ENCODE results near the gene HMGN3. TPM values are rescaled to one million over a fixed set of nuclear protein-coding genes. Genes with fewer than 3 reads are reported as not detected.

HMGN3 gene
- total RNA-seq, 1 donor from 2014 or later = 72.7 TPM

- no peak for DNase-seq (ENCODE audit: low read depth, low spot score)
Observed at GRCh38 chr6:79232696-79233462, 1.6 kb downstream of the HMGN3 start.

- no peak for DNase-seq (ENCODE audit: low read depth, low spot score)
Observed at GRCh38 chr6:79231666-79232065, 2.8 kb downstream of the HMGN3 start.

DNA sequence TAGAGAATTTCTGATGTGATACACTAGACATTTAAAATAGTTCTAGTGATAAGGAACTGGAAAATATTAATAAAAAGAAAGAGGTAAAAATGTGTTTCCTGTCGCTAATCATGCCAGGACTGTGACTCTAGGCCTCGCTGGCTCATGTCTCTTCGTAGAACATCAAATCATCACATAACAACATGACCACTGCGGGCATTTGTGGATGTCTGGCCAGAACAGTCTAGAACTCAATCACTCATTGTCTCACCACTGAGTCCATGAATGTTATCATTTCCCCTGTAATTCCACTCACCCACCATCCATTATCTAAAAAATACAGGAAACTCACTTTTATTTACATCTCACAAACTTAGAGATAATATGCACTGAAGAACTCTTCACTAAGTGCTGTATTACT, 3.4 kb downstream of the HMGN3 start:
- peak; percentile 30 for DNase-seq (ENCODE audit: low read depth, low spot score)

GRCh38 chr6:79230149-79230548, 4.3 kb downstream of the HMGN3 start:
- no peak for DNase-seq (ENCODE audit: low read depth, low spot score)

GRCh38 chr6:79227445-79227844, 7.0 kb downstream of the HMGN3 start:
- DNase-seq (ENCODE audit: low read depth, low spot score) = no peak

GRCh38 chr6:79226660-79227059, 7.8 kb downstream of the HMGN3 start:
- DNase-seq (ENCODE audit: low read depth, low spot score) = no peak

DNA sequence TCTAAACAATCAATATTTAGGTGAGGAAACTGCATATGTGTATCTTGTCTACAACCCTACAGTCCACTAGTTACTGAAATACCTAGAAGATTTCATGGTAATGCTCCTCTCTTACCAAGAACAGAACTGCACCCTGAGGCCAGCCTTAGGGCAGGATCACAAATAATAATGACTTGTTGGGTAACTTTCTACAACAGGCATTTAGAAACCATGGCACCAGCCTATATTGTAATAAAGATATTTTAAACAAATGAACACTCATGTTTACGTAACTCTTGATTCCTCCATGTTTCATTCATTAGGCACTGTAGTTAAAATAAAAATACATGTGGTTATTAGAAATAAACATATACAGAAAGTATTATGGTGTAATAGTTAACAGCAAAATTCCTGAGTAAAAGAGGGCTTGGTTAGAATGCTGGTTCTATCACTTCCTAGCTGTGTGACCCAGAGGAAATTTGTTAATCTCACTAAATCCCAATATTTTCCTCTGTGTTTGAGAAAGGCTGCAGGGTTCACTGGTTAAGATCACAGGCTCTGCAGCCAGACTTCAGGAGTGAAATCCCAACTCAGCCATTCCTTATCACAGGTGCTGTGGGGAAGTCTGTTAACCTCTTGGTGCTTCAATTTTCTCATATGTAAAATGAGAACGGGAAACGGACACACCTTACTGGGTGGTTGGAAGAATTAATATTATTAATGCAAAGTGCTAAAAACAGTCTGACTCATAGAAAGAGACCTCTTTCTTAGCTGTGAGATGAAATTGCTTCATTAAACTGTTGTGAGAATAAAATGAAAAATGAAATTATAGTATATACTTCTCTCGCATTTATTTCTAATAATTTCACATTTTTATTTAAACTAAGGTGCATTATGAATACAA, 8.5 kb downstream of the HMGN3 start:
- no peak for DNase-seq (ENCODE audit: low read depth, low spot score)

GRCh38 chr6:79223611-79224404, 10.7 kb downstream of the HMGN3 start:
- no peak for DNase-seq (ENCODE audit: low read depth, low spot score)

GRCh38 chr6:79215213-79215824, 19.2 kb downstream of the HMGN3 start:
- DNase-seq (ENCODE audit: low read depth, low spot score) = no peak

- no peak for DNase-seq (ENCODE audit: low read depth, low spot score)
Observed at GRCh38 chr6:79212859-79213258, 21.6 kb downstream of the HMGN3 start.

DNA sequence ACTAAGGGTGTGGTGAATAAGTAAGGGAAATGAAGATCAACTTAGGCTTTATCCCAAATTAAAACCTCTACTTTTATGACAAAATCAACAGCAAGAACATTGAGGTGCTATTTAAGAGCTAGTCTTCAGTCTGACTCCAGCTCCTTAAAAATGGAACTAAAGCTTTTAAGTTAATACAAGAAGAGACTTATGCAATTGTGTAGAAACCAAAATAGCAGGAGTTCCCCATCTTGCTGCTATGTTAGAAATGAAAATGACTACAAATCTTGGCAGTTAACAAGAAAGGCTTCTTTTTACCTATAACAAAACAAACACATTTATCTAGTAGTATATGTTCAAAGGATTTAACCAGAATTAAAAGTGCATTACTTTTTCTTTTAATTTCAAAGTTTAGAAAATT, 25.7 kb downstream of the HMGN3 start:
- DNase-seq (ENCODE audit: low read depth, low spot score) = no peak

GRCh38 chr6:79203753-79204253, 30.7 kb downstream of the HMGN3 start:
- no peak for DNase-seq (ENCODE audit: low read depth, low spot score)

DNA sequence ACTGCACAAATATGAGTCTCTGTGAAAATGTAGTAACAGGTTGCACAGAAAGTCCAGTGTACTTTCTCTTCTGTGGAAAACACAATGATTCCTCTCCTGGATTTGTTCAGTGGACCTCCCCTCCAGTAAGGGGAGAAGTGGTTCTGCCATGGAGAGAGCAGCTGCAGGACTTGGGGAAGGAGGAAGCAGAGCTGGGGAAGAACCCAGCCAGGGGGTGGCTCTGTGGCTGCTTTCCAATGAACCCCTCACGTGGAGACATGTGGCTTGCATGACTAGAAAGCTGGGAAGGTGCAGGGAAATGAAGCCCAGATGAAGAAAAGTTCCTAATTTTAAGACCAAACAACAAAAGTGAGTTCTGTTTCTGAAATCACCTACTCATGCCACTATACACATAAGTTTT, 31.9 kb downstream of the HMGN3 start:
- DNase-seq (ENCODE audit: low read depth, low spot score) = no peak

DNA sequence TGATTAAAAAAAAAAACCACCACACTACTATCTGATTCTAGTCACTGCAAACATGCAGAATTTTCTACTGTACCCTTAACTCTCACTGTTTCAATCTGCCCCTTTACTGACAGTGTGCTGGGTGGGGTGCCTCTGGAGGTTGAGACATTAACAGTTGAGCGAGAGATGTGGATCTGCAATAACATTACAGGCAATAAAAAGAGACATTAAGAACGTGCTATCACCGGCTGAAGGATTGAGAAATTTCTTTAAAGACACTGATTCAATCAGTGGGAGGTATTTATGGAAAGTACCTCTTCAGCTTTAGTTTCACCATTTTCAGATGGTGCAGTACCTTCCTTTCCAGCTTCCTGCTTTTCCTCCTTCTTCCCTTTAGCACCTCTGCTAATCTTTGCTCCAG, 32.5 kb downstream of the HMGN3 start:
- no peak for DNase-seq (ENCODE audit: low read depth, low spot score)

GRCh38 chr6:79201143-79201542, 33.3 kb downstream of the HMGN3 start:
- no peak for DNase-seq (ENCODE audit: low read depth, low spot score)

- DNase-seq (ENCODE audit: low read depth, low spot score) = no peak
Observed at GRCh38 chr6:79196912-79197311, 37.6 kb downstream of the HMGN3 start.

DNA sequence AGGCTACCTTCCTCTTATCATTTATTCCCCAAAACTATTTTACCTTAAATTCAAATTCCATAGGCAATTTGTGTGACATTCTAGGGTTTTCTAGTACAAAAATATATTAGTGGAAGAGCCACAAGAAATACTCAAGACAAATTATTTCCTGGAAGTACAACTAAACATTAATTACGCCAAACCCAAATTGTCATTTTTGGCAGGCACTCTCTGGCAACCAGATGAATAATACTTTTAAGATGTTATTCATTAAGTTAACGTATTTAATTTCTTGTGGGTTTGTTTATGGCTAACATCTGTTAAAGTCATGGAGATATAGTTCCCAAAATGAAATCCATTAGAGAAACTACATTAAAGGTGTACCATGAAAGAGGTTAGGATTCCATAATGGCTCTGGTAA, 40.5 kb downstream of the HMGN3 start:
- DNase-seq (ENCODE audit: low read depth, low spot score) = no peak

DNA sequence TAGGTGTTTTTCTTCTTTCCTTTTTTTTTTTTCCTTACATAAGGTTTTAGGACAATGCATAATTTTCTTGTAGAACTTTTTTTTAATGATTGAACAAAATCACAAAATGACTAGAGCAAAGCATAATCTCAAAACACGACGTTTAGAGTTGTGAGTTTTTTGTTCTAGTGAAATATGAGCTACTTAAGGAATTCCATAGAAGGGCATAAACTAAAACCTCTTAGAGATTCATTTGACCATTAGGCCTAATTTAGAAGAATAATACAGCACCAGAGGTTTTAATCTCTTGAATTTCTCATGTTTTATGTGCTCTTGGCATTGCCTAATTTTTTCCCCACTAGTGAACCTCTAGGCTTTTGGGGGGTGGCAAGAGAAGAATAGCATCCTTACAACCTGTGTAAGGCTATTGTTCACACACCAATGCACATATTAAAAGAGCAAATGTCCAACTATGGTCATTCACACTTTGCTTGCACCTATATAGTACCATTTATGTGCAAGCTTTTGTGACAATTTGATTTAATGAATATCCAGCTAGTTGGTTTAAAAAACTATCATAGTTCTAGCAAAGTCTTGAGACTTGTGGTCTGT, 44.6 kb downstream of the HMGN3 start:
- DNase-seq (ENCODE audit: low read depth, low spot score) = no peak

DNA sequence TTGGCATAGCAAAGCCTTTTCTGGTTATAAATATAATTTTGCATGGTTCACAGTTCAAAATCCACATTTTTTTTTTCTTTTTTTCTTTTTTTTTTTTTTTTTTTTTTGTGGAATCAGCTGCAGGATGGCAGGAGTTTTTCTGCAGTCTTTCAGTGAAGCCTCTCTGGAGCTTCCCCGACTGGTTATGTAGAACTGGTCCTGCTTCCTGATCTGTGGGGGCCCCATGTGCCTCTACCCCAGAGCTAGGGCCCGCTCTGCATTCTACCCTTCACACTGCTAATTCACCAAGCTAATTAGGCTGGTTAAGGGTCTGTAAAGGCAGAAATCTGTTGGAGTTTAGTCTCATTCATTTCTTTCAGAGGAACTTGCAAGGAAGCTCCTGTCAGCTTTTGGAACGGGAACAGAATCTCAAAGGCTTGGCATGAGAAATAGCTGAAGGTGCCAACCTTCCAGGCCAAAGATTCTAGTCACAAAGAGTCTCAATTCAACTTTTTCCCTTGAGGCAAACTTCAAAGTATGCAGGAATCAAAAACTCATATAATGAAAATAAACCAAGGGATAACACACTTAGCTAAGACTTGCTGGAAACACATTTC, 45.5 kb downstream of the HMGN3 start:
- no peak for DNase-seq (ENCODE audit: low read depth, low spot score)

- no peak for DNase-seq (ENCODE audit: low read depth, low spot score)
Observed at GRCh38 chr6:79188107-79188506, 46.4 kb downstream of the HMGN3 start.
